Lower lobe of right lung (tissue), 2 donors: ENCODE data around the gene CXCR4. TPM values are rescaled to one million over a fixed set of nuclear protein-coding genes. Genes with fewer than 3 reads are reported as not detected.

ENCODE experiments used
- ATAC-seq, 2 donors: fragments of 200-7000 bp; cut with Tn5 transposase; one replicate each; pipeline ENCODE4 v1.9.1; 2020 to 2022; ENCODE audit warnings: mild to moderate bottlenecking in 2 of 2, moderate library complexity in 2 of 2
- DNase-seq: peaks from one replicate; pipeline ENCODE4 v3.0.0-alpha.2; 2020
- H3K27ac ChIP-seq: fragments of 200-600 bp; one replicate; pipeline ENCODE4 v1.8.0; 2022
- H3K27me3 ChIP-seq: fragments of 200-600 bp; one replicate; pipeline ENCODE4 v1.8.0; 2022; ENCODE audit warnings: low read depth
- H3K36me3 ChIP-seq: fragments of 200-600 bp; one replicate; pipeline ENCODE4 v1.8.0; 2022; ENCODE audit warnings: mild to moderate bottlenecking
- H3K4me1 ChIP-seq: fragments of 200-600 bp; one replicate; pipeline ENCODE4 v1.8.0; 2022
- H3K4me3 ChIP-seq: fragments of 200-600 bp; one replicate; pipeline ENCODE4 v1.8.0; 2022; ENCODE audit warnings: mild to moderate bottlenecking
- H3K9me3 ChIP-seq: fragments of 200-600 bp; one replicate; pipeline ENCODE4 v1.8.0; 2022
- intact Hi-C: fragments of 100-400 bp; cut with DNase I; formaldehyde crosslinking; loops from one replicate; pipeline ENCODE4 v1.11.0; 2022
- total RNA-seq: library from RNA; stranded (reverse); fragmentation: NEBNext Ultra II Directional; extraction: Animal tissue kit (Norgen Biotek cat#: 25700); gene quantifications from one replicate; pipeline ENCODE4 v1.2.1, GENCODE V29; 2021
- TF ChIP-seq, protein P1 (sequence below): fragments of 200-600 bp; IDR thresholded peaks from one replicate; pipeline ENCODE4 v1.8.0; 2022; ENCODE audit warnings: antibody characterized with exemption, mild to moderate bottlenecking
- donor health status: DM: no; HTN: yes; CAD: no; lungs with severe emphysema.

Gene CXCR4
- total RNA-seq, 1 donor from 2014 or later = 55.1 TPM

DNA sequence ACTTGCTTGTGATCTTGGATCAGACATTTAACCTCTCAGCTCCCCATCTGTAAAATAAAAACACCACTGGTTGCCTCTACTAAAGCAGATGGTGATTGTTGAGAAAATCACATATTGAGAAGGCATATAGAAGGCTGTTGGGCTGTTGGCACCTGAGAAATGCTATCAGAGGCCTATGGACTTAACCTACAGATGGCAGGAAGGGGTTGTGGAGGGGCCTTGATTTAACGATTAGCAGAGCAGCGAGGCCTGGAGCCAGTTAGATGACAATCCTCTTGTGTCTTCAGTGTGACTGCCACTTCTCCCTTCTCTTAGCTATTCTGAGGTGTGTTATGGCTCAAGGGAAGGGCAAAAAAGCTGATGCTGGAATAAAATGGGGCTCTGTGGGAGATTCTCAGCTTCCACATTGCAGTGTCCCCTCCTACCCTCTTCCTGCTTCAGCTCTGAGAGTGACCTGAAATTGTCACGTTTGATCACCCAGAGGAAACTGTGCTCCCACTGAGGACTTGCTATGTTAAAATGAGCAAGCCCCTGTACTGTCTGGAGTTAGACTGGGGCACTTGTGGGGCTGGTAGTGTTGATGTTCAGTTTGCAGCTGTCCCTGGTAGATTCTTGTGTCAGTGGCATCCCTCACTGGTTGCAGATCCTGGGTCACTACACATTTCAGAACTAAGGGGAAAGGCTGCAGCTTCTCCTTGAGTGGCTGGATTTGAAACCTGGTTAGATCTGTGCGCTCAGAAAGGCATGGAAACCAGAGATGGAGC lies 31.5 kb downstream of the CXCR4 start:
- no peaks in the 10 kb centered on the region for H3K27me3 ChIP-seq
- H3K9me3 ChIP-seq = no peaks in the 10 kb centered on the region
- no peak overlapping the region for H3K4me3 ChIP-seq
- no peaks in the 10 kb centered on the region for H3K36me3 ChIP-seq
- no peaks in the 10 kb centered on the region for H3K4me1 ChIP-seq
- no peak for DNase-seq
- no peak overlapping the region for H3K27ac ChIP-seq
- no peak for ATAC-seq
- TF ChIP-seq, protein P1, sequence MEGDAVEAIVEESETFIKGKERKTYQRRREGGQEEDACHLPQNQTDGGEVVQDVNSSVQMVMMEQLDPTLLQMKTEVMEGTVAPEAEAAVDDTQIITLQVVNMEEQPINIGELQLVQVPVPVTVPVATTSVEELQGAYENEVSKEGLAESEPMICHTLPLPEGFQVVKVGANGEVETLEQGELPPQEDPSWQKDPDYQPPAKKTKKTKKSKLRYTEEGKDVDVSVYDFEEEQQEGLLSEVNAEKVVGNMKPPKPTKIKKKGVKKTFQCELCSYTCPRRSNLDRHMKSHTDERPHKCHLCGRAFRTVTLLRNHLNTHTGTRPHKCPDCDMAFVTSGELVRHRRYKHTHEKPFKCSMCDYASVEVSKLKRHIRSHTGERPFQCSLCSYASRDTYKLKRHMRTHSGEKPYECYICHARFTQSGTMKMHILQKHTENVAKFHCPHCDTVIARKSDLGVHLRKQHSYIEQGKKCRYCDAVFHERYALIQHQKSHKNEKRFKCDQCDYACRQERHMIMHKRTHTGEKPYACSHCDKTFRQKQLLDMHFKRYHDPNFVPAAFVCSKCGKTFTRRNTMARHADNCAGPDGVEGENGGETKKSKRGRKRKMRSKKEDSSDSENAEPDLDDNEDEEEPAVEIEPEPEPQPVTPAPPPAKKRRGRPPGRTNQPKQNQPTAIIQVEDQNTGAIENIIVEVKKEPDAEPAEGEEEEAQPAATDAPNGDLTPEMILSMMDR = no peak
- intact Hi-C loops = no loop called here

DNA sequence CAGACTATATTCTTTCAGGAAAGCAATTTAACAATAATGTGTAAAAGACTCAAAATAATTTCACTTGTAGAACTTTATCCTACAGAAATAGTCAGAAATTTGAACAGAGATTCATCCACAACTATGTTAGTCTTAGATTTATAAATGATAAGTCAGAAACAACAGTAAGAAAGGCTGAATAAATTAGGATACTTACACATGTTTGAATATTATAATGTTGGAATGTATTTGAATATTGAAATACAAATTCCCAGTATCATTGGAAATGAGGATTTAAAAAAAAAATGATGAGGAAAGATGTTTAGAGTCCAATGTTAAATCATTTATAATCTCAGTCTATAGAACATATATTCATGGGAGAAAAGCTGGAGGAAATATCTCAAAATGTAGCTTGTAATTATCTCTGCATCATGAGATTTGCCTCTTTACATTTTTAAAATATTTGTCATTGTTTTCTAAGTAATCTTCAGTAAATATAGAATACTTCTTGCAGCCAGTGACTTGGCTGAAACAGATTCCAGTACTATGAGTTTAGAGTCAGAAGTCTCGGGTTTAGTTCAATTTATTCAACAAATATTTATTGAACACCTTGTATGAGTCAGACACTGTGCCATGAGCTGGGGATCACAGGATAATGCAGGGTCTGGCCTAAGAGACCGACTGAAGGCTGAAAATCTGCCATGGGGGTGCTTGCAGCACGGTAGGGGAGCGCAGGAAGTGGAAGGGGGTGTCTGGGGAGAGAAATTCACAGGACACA lies 32.3 kb downstream of the CXCR4 start:
- intact Hi-C loops = no loop called here
- Histone ChIP-seq H3K36me3 (no peaks in the 10 kb centered on the region), H3K9me3 (no peaks in the 10 kb centered on the region), H3K27me3 (no peaks in the 10 kb centered on the region), H3K4me1 (no peaks in the 10 kb centered on the region), H3K4me3 (no peak overlapping the region), H3K27ac (no peak overlapping the region)
- ATAC-seq (no peak), DNase-seq (no peak)
- TF ChIP-seq, protein P1 = no peak

DNA sequence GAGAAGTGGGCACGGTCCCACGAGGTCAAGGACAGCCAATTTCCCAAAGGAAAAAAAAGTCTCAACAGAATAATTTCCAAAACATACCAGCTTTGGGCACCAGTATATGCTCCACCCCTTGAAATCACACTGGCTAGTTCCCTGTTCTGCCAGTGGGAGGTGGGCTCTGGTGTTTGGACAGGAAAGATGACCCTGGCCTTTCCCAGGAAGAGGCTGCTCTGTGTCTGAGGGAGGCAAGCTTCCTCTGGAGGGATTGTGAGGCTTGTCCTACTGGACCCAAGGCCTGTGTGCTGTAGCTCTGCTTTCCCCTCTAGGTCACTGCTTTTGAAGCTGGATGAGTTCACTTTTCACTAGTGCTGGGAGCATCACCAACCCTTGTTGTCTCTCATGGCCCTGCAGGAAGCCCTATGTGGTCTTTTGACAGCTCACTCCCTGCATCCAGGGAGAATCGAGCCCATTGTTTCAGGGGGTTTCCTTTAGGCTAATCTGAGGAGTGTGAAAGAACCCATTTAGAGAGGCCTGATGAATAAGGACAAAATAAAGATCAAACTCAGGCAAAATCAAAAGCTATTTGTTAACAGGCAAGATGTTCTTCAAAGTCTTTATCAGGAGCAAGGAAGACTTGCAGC lies 36.3 kb downstream of the CXCR4 start:
- ATAC-seq (no peak), DNase-seq (no peak)
- Histone ChIP-seq H3K27ac (no peak overlapping the region), H3K4me1 (no peaks in the 10 kb centered on the region), H3K27me3 (no peaks in the 10 kb centered on the region), H3K9me3 (no peaks in the 10 kb centered on the region), H3K36me3 (no peaks in the 10 kb centered on the region), H3K4me3 (no peak overlapping the region)
- intact Hi-C loops = no loop called here
- TF ChIP-seq, protein P1 = no peak

DNA sequence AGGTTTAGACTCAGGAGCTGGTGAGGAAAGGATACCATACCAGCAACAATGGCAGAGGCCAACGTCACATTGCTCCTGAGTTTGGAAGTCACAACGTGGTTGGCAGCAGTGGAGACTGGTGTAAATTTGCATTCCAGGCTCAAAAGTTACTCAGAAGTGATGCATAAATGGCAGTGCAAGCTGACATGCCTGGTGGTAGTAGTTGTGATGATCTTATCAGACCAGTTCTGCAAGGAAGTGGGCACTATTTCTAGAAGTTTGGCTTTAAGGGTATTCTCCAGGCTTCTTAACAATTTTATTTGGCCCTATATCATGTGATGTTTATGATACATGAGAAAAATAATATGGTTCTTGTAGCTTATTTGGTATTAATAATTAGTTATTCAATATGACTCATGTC lies 37.8 kb downstream of the CXCR4 start:
- H3K4me3 ChIP-seq = no peak overlapping the region
- DNase-seq (no peak), ATAC-seq (no peak)
- no peak overlapping the region for H3K27ac ChIP-seq
- no peaks in the 10 kb centered on the region for H3K36me3 ChIP-seq
- no peaks in the 10 kb centered on the region for H3K4me1 ChIP-seq
- no peaks in the 10 kb centered on the region for H3K9me3 ChIP-seq
- TF ChIP-seq, protein P1 = no peak
- H3K27me3 ChIP-seq = no peaks in the 10 kb centered on the region
- intact Hi-C loops = no loop called here

DNA sequence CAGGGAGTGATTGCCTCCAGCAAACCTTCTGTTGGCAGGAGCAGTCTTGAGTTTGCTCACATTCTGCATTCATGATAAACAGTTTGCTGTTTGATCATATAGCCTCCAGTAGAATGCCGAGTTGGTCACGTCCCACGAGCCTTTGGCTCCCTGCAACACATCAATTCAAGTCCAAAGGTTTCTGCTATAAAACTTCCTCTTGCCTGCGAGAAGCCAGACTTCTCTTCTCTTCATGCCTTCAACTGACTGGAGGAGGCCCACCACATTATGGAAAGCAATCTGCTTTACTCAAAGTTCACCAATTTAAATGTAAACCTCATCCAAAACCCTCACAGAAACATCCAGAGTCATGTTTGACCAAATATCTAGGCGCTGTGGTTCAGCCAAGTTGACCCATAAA lies 40.8 kb downstream of the CXCR4 start:
- H3K4me3 ChIP-seq = no peak overlapping the region
- intact Hi-C loops = no loop called here
- DNase-seq (no peak), ATAC-seq (no peak)
- no peaks in the 10 kb centered on the region for H3K4me1 ChIP-seq
- H3K36me3 ChIP-seq = no peaks in the 10 kb centered on the region
- no peak overlapping the region for H3K27ac ChIP-seq
- no peaks in the 10 kb centered on the region for H3K9me3 ChIP-seq
- TF ChIP-seq, protein P1 = no peak
- H3K27me3 ChIP-seq = no peaks in the 10 kb centered on the region
